EH (cell line): ENCODE results near the gene CADPS2.

Experiments
- DNase-seq: peaks from one replicate; pipeline ENCODE4 v3.0.0-alpha.2; 2015; ENCODE audit warnings: low read depth

CADPS2 gene

DNA sequence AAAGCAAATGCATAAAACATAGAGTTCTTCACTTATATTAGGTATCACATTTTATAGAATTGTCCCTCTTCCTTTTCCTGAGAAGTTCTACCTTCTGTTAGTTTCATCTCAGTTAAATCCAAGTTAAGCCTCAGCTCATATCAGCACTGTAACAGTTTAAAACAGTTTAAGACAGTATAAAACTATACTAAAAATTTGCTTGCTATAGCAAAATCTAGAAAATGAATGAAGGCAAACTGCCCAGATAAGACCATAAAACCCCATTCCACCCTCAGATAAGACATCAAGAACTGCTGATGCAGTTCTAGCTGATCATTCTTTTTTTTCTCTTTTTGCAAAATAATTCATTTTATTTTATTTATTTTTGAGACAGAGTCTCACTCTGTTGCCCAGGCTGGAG lies 364.5 kb downstream of the CADPS2 start:
- no peak for DNase-seq

DNA sequence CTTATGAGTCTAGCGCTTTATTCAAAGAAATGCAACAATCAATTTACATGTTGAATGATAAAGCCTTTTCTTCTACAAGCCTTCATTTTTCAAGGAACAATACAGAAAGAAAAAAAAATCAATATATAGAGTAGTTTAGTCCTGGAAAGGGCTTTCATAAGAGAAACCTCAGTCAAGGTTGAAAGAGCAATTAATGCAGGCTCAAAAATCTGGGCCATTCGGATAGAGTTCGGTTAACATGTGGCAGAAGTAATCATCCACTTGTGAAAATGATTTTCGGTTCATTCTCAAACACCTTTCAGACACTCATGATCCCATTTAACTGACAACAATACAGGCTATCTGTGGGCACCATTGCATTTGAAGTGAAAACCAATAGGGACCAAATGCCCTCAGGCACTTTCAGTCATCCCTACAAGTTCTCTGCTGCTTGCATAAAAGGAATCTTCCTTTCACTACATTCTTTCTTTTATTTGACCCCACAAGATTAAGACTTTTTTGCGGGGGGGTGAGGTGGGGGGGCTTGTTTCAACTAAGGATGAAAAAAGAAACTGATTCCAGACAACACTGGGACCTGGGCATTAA lies 365.2 kb downstream of the CADPS2 start:
- no peak for DNase-seq

DNA sequence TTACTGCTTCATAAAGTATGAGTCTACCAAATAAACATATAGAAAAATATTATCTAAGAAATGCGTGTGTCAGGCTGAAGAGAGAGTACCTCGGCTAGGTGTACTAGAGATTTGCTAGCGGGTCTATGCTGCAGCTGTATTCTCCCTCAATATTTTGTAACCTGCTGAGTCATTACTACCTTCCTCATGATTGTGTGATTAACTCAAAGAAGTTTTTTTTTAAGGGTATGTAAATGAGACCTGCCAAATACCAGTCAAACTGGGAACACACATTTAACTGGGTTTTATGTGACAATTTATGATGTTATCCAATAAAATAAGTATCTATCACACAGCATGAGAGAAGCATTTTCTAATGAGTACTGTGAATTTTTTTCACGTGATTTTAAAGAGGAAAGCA lies 367.8 kb downstream of the CADPS2 start:
- DNase-seq, result no peak

DNA sequence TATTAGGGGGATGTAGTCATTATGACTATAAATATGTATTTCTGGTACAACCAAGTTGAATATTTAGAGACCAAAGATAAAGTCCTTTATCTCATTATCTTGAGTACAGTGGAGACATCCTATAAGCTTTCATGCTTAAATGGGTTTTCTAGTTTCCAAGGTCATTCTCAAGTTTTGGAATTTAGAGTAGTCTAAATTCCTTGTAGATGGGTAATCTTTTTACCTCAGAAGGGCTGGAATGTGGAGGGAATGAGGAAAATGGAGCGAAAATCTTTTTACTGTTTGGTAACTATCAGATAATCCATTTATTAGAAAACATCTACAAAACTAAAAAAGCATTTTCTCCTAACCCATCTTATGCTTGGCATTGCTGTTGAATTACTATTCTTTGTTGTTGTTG lies 368.7 kb downstream of the CADPS2 start:
- DNase-seq, result no peak

DNA sequence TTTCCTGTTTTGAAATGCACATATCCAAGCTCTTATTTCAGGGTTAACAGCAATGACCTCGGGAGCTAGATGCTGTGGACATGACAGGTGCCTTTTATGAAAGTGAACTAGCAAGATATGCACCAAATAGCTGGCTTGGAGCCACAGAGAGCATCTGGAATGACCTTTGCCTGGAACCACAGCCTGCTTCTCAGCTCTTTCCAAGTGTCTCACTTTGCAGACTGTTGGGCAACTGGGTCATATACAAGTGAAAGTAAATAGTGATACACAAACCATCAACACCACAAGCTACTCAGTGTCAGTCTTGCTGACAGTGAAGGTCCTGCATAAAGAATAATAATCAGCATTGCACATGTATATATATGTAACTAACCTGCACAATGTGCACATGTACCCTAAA lies 370.9 kb downstream of the CADPS2 start:
- DNase-seq, result no peak

DNA sequence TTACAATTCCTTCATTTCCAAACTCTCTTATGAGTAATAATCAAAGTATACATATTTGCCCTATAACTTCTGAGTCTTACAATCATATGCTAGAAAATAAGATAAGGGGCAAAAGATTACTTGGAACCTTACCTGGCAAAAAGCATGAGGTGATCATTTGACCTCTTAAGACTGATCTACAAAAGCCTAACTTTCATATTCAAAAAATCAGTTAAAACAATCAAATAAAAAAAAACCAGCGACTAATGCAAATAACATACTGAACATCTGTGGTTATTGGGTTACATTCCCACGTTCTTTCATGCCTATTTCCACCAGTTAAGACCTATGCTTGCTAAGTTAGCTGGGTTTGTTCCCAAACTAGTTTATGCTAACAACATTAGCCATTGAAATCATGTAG lies 375.0 kb downstream of the CADPS2 start:
- no peak for DNase-seq

DNA sequence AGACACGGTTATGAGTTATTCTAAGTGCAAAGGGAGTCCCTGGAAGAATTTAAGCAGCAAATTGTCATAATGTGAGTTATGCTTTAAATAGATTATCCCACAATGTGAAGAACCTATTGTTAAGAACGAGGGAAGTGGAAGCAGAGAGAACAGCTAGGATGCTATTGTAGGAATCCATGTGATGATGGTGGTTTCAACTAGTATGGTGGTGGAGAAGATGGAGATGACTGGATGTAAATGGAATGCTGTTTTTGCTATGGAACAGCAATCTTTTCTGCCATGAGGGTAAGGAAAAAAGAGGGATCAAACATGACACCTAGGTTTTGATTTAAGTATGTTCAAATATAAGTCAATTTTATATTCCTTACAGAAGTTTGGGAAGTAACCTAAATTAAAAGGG lies 378.7 kb downstream of the CADPS2 start:
- DNase-seq, result no peak

DNA sequence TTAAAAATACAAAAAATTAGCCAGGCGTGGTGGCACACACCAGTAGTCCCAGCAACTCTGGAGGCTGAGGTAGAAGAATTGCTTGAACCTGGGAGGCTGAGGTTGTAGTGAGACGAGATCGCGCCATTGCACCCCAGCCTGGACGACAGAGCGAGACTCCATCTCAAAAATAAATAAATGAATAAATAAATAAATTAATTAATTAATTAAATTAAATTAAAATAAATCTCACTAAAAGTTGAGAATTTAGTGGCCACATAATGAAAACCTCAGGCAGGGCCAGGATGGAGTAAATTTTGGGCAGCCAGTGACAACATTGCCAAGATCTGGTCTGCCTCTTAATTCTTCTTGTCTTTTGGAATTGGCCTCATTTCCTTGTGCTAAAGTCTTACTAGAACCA lies 394.3 kb downstream of the CADPS2 start:
- no peak for DNase-seq

DNA sequence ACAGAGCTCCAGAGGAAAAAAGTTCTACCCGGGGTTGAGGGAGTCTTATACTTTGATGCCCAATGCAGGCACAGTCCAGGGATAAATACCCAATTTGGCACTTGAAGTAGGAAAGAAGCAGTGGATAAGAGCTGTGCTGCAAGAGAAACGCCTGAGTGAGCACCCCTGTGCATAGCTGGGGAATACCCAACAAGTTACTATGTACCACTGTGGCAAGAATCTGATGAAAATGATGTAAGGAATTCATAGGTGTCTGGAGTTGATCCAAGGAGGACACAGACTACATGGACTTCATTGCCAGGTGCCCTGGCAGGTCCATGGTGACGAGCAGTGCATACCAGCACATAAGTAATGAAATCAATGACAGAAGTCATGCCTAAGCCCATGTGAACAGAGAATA lies 398.0 kb downstream of the CADPS2 start:
- no peak for DNase-seq

DNA sequence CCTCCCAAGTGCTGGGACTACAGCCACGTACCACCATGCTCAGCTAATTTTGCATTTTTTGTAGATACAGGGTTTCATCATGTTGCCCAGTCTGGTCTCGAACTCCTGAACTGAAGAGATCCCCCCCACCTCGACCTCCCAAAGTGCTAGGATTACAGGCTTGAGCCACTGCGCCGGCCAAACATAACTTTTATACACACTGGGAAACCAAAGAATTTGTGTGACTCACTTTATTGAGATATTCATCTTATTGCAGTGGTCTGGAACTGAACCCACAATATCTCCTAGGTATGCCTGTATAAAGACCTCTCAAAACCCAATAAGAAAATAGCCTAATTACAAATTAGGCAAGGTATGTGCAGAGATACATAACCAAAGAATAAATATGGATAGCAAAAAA lies 399.1 kb downstream of the CADPS2 start:
- DNase-seq, result no peak

DNA sequence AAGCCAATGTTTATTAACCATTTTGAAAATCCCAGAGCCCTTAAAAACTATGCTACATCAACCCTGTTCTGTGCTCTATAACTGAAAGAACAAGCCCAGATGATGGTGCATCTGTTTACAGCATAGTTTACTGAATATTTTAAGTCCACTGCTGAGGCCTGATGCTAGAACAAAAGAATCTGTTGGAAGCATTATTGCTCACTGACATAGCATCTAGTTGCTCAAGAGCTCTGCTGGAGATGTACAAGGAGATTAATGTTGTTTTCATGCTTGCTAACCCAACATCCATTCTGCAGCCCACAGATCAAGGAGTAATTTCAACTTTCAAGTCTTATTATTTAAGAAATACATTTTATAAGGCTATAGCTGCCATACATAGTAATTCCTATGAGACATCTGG lies 400.4 kb downstream of the CADPS2 start:
- DNase-seq, result no peak

DNA sequence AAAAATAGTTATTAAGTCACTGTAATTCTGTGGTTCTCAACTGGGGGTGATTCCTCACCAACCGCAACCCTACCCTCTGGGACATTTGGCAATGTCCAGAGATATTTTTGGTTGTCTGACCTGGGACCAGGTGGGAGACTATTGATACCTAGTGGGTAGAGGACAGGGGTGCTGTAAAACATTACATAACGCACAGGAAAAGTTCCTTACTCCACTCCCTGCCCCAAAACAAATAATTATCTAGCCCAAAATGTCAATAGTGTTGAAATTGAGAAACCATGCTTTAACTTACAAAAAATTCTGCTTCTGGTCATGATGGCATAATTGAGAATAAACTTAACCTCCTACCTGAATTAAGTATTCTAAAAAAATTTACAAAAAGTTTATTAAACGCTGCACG lies 404.0 kb downstream of the CADPS2 start:
- no peak for DNase-seq

DNA sequence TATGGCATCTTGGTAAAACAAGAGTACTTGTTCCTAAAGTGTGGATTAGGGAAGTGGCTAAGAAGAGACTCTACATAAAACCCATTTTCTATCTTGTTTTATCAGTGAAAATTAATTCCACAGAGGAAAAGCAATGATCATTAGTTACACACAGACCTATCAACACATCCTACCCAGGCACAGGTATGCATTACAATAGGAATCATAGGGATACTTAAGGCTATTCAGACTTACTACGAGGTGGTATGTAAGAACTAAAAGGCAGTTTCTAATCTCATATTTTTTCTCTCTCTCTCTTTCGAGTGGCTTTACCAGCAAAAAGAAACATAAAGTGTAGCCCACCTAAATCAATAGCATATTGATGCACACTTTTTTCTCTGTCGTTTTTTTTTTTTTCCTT lies 415.4 kb downstream of the CADPS2 start:
- no peak for DNase-seq

DNA sequence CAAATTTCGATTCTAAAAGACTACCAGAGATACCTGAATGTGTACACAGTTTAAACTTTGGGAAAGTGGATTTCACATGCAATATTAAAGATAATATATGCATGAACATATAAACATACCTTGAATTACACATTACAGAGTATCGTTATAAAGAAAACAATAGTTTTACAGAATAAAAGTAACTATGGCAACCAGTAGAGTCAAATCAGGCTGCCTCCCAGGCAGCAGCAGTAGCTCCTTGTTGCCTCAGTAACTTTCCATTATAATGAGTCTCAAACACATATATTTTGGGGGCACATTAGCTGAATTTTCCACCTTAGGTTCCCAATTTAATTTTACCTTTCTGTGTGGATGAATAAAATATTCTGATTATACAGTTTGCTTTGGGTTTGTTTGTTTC lies 417.3 kb downstream of the CADPS2 start:
- DNase-seq, result no peak

DNA sequence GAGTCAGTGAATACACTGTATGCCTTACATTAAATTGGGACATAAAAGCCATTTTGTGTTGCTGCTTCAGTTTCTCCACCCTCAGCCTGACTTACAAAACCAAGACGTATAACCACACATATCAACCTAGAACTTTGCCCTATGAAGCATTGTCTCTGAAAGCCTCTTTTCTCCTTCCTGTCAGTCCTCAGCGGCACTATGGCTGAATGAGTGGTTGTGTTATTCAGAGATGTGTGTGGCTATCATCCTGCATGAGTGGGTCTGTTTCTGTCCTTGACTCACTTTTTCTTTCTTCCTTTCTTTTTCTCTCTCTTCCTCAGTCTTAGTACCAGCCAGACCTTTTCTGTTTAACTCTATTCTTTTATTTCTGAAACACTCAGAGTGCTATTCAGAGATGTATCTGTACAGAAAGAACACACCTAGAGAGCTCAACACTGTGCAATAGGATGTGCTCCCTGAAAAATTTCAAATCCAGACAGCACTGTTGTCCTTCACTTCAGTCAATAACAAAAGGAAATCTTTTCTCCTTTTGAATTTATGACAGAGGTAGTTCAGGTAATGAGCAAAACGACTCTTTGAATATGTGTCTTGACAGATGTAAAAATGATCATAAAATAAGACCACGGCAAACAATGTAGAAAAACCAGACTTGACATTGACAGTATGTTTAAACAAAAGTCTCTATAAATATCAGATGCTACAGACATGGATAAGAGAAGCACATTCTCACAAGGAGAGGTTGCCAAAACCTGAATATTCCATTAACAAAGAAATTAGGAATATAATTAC lies 418.4 kb downstream of the CADPS2 start:
- no peak for DNase-seq

DNA sequence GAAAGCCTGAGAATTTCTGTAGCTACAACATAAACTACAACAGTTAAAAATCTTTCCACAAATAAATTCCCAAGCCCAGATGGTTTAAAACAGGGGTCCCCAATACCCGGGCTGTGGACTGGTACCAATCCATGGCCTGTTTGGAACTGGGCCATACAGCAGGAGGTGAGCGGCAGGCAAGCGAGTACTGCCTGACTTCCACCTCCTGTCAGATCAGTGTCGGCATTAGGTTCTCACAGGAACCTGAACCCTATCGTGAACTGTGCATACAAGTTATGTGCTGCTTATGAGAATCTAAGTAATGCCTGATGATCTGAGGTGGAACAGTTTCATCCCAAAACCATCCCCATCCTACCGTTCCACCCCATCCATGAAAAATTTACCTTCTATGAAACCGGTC lies 421.0 kb downstream of the CADPS2 start:
- DNase-seq, result no peak

DNA sequence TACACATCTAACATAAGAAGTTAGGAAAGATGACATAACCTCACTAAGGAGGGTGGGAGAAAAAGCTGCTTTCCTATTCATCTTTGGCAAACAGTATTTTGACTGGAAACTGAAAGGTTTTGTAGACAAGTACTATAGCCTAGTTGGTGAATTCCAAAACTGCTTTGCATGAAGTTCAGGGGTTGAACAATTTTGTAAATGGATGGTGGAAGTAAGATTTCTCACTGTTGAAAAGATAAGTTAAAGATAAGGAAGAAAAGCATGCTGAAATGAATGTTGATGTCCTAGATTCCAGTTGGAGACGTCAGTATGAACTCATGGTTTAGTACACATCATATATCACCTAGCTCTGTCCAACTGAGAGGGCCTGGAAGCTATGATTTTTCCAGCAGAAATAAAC lies 422.6 kb downstream of the CADPS2 start:
- DNase-seq, result no peak

DNA sequence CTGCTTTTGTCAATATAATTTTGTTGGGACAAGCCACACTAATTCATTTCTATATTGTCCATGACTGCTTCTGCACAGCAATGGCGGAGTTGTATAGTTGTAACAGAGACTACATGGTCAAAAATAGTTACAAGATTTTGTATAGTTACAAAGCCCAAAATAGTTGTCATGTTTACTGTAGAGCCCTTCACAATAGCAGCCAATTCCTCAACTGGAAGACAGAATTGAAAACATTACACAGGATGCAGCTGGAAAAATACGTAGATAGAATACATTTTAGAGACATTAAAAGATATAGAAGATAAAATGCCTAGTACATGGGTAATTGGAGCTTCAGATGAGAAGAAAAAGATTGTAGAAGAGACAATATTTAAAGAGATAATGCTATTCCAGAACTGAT lies 425.3 kb downstream of the CADPS2 start:
- no peak for DNase-seq

DNA sequence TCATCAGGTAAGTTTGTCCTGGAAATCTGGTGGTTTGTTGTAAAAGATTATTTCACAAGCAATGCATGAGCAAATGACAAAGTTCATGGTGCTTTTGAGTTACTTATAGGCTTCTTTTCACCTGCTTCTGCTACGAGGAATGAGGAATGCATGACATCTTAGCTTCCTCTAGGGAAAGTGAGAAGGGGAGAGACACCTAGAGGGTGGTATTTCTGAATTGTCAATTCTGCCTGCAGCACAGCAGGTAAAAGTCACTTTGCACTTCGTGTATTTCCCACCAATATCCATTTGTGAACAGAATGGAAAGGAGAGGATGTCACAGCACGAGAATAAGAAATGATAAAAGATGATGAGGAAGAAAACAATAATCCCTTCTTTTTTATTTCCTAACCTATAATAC lies 428.3 kb downstream of the CADPS2 start:
- no peak for DNase-seq

DNA sequence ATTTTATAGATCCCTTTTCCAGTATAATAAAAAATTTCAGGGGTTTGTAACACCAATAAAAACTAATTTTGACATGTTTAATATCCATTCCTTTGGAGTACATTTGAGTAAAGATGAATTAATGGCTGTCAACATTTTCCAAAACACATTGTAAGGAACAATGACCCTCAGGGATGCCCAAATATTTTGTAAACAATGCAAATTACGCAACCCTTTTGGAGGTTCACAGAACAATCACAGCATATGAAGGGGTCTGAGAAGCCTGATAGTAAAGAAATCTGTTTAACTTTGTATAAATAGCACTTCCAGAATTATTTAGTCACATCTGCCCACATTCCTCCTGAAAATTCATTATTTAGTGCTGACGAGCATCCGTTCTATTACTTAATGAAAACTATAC lies 428.9 kb downstream of the CADPS2 start:
- no peak for DNase-seq

DNA sequence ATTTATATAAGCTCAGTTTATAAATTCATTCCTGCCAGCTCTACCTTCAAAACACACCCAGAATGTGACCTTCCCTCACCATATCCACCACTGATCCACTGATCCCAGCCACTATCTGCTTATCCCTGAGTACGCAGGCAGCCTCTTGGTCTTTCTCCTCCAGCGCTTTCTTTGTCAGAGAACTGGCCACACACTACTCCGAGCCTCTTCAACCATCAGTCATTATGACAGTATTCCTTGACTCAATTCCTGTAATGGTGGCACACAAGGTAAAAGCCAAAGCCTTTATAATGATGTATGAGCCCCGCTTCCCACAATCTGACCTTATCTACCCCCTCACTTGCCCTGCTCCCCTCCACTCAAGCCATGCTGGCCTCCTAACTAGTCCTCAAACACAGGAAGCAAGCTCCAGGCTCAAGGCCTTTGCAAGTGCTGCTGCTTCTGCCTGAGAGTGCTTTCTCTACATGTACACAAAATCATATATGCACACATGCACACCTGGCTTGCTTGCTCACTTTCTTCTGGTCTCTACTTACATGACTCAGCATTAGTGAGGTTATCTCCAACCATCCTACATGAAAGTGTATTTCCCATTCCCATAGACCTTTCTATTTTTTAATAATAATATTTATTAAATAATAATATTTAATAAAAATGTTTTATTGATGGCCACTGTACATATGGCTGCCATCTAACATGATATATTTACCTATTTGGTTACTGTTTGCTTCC lies 431.3 kb downstream of the CADPS2 start:
- DNase-seq, result no peak

DNA sequence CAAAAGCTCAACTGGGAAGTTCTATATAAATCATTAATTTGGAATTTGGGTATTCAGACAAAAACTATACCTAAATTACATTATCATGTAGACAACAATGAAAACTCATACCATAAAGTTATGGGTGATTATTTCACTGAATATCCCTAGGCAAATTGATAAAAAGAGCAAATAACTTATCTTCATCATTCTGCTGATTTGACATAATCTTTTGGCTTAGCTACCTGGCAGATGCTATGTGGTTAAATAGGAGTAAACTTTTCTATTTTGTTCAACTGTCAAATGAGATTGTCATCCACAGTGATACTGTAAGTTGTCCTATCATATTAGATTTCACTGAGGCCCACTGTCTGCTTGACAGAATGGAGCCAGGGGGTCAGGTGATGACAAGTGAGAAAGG lies 432.8 kb downstream of the CADPS2 start:
- DNase-seq, result no peak

DNA sequence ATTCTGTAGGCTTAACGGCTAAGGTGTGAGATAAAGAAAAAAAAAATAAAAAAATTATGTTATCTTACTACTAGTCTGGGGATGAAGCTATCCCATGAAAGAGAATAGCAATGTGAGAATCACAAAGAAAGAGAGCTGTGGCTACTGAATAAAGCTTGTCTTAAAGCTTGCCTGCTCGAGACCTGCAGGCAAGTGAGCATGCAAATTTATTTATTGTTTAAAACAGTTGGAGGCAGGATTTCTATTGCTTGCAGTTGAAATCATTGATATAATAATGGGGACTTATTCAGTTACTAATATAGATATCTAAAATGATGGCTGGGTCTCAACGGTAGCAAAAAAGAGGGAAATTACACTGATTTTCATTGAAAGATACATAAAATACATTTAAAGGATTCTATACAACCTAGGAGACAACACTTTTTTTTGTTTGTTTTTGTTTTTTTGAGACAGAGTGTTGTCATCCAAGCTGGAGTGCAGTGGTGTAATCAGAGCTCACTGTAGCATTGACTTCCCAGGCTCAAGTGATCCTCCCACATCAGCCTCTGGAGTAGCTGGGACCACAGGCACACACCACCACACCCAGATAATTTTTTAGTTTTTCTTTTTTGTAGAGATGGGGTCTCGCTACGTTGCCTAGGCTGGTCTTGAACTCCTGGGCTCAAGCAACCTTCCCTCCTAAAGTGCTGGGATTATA lies 437.2 kb downstream of the CADPS2 start:
- no peak for DNase-seq
